Choroid plexus epithelial cell (primary cell): ENCODE measurements around the gene NABP1.
A peak's percentile ranks its signal among the peaks of the same experiment; 100 is the strongest.

Source experiments
- DNase-seq: peaks from one replicate; pipeline ENCODE4 v3.0.0-alpha.2; 2010; ENCODE audit warnings: low read depth
- H3K4me3 ChIP-seq: 2 replicates; pipeline ENCODE4 v1.5.1; 2011; ENCODE audit warnings: low read depth, mild to moderate bottlenecking, control low read depth, low read length, moderate library complexity
- TF ChIP-seq, protein P1 (sequence below): conservative IDR thresholded peaks from 2 replicates; pipeline ENCODE4 v1.5.1; 2011; ENCODE audit warnings: low read depth, mild to moderate bottlenecking, control low read depth, inconsistent platforms, low read length, moderate library complexity

Gene NABP1

DNA sequence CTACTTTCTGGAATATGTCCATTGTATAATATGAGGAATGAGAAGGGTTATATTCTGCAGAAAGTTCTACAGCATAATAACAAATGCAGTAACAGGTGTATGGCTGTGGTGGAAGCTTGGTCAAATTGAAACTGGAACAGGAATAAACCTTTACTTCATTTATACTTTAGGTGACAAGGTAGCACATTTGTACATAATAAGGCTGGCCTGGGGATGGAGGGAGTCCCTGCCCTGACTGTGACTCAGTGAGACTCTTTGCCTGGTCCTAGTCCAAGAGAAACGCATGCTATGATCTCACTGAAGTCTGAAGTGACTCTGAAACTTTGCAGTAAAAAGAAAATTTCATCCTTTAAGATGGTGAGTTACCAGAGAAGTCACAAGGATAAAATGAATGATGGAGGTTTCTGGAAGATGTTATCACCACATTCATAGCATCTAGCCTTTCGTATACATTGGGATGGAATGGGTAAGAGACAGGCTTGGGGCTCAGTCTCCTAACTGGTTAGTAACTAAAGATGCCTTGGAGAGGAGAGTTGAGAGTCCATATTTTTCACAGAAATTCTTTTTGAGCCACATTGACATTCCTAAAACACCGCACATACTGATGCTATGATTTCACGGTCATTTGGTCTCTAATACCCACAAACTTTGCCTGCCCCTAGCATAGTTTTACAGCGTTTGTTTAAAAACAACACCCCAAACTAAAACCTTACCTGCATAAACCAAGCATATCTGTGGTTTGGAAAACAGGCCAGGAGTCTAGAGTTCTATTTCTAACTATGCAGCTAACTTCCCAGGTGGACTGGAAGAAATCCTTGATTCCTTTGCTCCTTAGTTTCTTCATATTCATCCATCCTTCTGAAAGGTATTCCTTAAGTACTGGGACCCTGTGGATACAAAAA, 42.4 kb upstream of the NABP1 start:
- DNase-seq, result peak; percentile 91
- TF ChIP-seq, protein P1, sequence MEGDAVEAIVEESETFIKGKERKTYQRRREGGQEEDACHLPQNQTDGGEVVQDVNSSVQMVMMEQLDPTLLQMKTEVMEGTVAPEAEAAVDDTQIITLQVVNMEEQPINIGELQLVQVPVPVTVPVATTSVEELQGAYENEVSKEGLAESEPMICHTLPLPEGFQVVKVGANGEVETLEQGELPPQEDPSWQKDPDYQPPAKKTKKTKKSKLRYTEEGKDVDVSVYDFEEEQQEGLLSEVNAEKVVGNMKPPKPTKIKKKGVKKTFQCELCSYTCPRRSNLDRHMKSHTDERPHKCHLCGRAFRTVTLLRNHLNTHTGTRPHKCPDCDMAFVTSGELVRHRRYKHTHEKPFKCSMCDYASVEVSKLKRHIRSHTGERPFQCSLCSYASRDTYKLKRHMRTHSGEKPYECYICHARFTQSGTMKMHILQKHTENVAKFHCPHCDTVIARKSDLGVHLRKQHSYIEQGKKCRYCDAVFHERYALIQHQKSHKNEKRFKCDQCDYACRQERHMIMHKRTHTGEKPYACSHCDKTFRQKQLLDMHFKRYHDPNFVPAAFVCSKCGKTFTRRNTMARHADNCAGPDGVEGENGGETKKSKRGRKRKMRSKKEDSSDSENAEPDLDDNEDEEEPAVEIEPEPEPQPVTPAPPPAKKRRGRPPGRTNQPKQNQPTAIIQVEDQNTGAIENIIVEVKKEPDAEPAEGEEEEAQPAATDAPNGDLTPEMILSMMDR, result no peak

DNA sequence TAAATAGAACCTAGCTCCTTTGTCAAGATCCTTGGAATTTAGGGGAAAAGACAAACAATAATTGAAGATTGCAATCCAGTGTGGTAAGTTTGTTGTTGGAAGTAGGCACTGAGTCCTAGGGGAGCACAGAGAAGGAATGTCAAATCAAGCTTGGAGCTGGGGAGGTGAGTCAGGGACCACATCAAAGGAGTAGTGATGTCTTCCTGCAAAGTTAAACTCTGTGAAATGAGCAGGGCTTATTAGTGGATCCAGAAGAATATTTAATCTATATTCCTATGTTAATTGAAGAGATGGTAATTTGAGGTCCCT, 41.7 kb upstream of the NABP1 start:
- TF ChIP-seq, protein P1, result no peak
- no peak overlapping the region for H3K4me3 ChIP-seq
- peak; percentile 83 for DNase-seq

More for the DNA sequence above, 42.4 kb upstream of the NABP1 start:
- H3K4me3 ChIP-seq, result no peak overlapping the region

GRCh38 chr2:191636586-191636985, 41.4 kb upstream of the NABP1 start:
- no peak for DNase-seq
- TF ChIP-seq, protein P1, result no peak
- H3K4me3 ChIP-seq, result no peak overlapping the region

- H3K4me3 ChIP-seq, result no peak overlapping the region
- DNase-seq, result peak; percentile 52
- TF ChIP-seq, protein P1, result no peak
Observed at GRCh38 chr2:191637182-191638078, 40.5 kb upstream of the NABP1 start.

DNA sequence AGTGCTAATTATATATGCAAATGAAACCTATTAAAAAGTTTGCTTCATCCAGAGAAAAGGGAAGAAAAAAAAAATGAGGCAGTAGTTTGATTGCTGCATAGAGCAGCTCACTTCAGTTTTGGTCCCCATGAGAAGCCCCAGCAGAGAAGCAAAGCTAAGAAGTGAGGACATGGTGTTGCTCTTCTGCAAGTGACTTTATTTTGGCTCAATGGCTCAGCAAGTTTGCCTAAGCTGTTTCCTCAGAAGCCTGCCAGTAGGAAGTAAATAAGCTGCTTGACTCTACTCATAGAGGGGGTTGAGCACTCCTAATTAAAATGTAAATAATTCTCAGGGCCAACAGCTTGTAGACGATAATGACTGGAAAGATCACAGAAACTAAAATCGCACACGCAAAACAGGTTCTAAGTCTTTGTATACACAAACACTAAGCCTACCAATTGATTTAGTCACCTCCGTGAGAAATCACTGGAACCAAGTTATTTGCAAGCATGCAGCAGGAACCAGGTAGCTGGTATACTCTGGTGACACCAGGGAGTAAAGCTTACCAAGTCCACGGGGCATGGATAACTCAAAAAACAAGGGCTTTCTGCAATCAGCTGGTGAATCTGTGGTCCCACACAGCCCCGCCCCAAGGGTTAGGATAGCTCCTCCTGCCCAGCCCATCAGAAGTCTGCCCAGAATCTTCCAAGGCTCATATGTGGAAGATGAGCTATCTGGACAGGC, 39.7 kb upstream of the NABP1 start:
- H3K4me3 ChIP-seq, result no peak overlapping the region
- TF ChIP-seq, protein P1, result no peak
- no peak for DNase-seq

GRCh38 chr2:191638802-191639172, 39.1 kb upstream of the NABP1 start:
- H3K4me3 ChIP-seq, result no peak overlapping the region
- DNase-seq, result no peak
- TF ChIP-seq, protein P1, result no peak
